ENCODE results near the gene PCAT6. TPM values are rescaled to one million over a fixed set of nuclear protein-coding genes. Genes with fewer than 3 reads are reported as not detected.

PCAT6 gene
- total RNA-seq, 4 donors from 2014 or later = not detected

- peaks cover 0 to 13% (median 5%) of the 10 kb centered on the region in 4 donors for H3K4me1 ChIP-seq
- H3K27me3 ChIP-seq = no peaks in the 10 kb centered on the region
- no peak overlapping the region for H3K4me3 ChIP-seq
- no peaks in the 10 kb centered on the region for H3K9me3 ChIP-seq
- 90% methylated on average over 8 of the region's 8 CpGs for WGBS
- no peak for DNase-seq (ENCODE audit: extremely low spot score)
- no peak overlapping the region for H3K27ac ChIP-seq (replicated peaks in 1 of 4)
- H3K36me3 ChIP-seq = no peaks in the 10 kb centered on the region
- TF ChIP-seq POLR2AphosphoS5 (IDR thresholded peaks at IDR 0.05) (no peak), EP300 (IDR thresholded peaks at IDR 0.05) (no peak), POLR2A (IDR thresholded peaks at IDR 0.05; ENCODE audit: low read depth) (no peak)
- intact Hi-C loops (cut with DNase I) = loop anchor here (5.0 kb wide), 1 partner anchor 522 kb away; no protein-coding TSS in a partner anchor
Observed at GRCh38 chr1:202854787-202855186, 44.0 kb downstream of the PCAT6 start.

DNA sequence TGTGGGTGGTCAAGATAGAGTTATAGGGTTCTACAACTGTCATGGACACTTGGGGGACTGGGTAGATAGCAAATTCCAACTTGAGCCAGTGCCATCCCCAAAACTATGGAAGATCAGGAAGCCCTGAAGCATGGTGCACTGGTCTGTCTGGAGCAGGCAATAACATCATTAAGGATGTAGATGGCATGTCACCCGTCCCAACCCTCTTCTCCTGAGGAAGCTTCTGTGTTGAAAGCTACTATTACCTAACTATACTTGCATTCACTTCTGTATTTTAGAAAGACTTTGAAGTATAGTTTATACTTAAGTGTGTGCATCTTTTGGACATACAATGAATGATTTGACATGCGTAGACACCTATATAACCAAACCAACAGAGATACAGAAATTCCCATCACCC, 45.3 kb downstream of the PCAT6 start:
- Histone ChIP-seq H3K9me3 (no peaks in the 10 kb centered on the region), H3K4me1 (peaks cover 4 to 19% (median 9%) of the 10 kb centered on the region in 4 donors), H3K36me3 (no peaks in the 10 kb centered on the region), H3K27ac (replicated peaks in 1 of 4) (no peak overlapping the region), H3K4me3 (no peak overlapping the region), H3K27me3 (no peaks in the 10 kb centered on the region)
- no peak for DNase-seq (ENCODE audit: extremely low spot score)
- 80% methylated on average over 2 of the region's 2 CpGs for WGBS
- intact Hi-C loops (cut with DNase I) = no loop called here
- TF ChIP-seq POLR2A (IDR thresholded peaks at IDR 0.05; ENCODE audit: low read depth) (no peak), EP300 (IDR thresholded peaks at IDR 0.05) (no peak), POLR2AphosphoS5 (IDR thresholded peaks at IDR 0.05) (no peak)
- TF ChIP-seq, protein P1, sequence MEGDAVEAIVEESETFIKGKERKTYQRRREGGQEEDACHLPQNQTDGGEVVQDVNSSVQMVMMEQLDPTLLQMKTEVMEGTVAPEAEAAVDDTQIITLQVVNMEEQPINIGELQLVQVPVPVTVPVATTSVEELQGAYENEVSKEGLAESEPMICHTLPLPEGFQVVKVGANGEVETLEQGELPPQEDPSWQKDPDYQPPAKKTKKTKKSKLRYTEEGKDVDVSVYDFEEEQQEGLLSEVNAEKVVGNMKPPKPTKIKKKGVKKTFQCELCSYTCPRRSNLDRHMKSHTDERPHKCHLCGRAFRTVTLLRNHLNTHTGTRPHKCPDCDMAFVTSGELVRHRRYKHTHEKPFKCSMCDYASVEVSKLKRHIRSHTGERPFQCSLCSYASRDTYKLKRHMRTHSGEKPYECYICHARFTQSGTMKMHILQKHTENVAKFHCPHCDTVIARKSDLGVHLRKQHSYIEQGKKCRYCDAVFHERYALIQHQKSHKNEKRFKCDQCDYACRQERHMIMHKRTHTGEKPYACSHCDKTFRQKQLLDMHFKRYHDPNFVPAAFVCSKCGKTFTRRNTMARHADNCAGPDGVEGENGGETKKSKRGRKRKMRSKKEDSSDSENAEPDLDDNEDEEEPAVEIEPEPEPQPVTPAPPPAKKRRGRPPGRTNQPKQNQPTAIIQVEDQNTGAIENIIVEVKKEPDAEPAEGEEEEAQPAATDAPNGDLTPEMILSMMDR (IDR thresholded peaks at IDR 0.05) = no peak

- intact Hi-C loops (cut with DNase I) = no loop called here
- no peaks in the 10 kb centered on the region for H3K9me3 ChIP-seq
- peaks cover 8 to 25% (median 13%) of the 10 kb centered on the region in 4 donors for H3K4me1 ChIP-seq
- DNase-seq (ENCODE audit: extremely low spot score) = no peak
- TF ChIP-seq EP300 (IDR thresholded peaks at IDR 0.05) (no peak), POLR2AphosphoS5 (IDR thresholded peaks at IDR 0.05) (no peak), POLR2A (IDR thresholded peaks at IDR 0.05; ENCODE audit: low read depth) (no peak)
- TF ChIP-seq, protein P1 (IDR thresholded peaks at IDR 0.05) = no peak
- no peaks in the 10 kb centered on the region for H3K36me3 ChIP-seq
- WGBS = 76% methylated on average over 4 of the region's 4 CpGs
- H3K27me3 ChIP-seq = no peaks in the 10 kb centered on the region
- H3K27ac ChIP-seq (replicated peaks in 1 of 4) = no peak overlapping the region
- H3K4me3 ChIP-seq = no peak overlapping the region
Observed at GRCh38 chr1:202857136-202857610, 46.4 kb downstream of the PCAT6 start.

- Histone ChIP-seq H3K4me1 (peaks cover 8 to 26% (median 17%) of the 10 kb centered on the region in 4 donors), H3K4me3 (no peak overlapping the region), H3K36me3 (no peaks in the 10 kb centered on the region), H3K27me3 (no peaks in the 10 kb centered on the region), H3K27ac (replicated peaks in 1 of 4) (peak overlapping the region in 3 of 4 donors; percentile 38 to 63 (median 56)), H3K9me3 (no peaks in the 10 kb centered on the region)
- TF ChIP-seq POLR2AphosphoS5 (IDR thresholded peaks at IDR 0.05) (peak; percentile 14 to 33), EP300 (IDR thresholded peaks at IDR 0.05) (no peak)
- DNase-seq (ENCODE audit: extremely low spot score) = no peak
- 38% methylated on average over 6 of the region's 6 CpGs for WGBS
- intact Hi-C loops (cut with DNase I) = no loop called here
Observed at GRCh38 chr1:202858331-202858730, 47.6 kb downstream of the PCAT6 start.

GRCh38 chr1:202858789-202859414, 48.1 kb downstream of the PCAT6 start:
- WGBS = 89% methylated on average over 9 of the region's 10 CpGs
- no peak overlapping the region for H3K4me3 ChIP-seq
- TF ChIP-seq, protein P1 (IDR thresholded peaks at IDR 0.05) = no peak
- TF ChIP-seq POLR2A (IDR thresholded peaks at IDR 0.05; ENCODE audit: low read depth) = no peak
- TF ChIP-seq EP300 (IDR thresholded peaks at IDR 0.05) = no peak
- TF ChIP-seq POLR2AphosphoS5 (IDR thresholded peaks at IDR 0.05) = no peak
- peak overlapping the region in 3 of 4 donors; percentile 38 to 63 (median 56) for H3K27ac ChIP-seq (replicated peaks in 1 of 4)
- H3K4me1 ChIP-seq = peaks cover 8 to 26% (median 17%) of the 10 kb centered on the region in 4 donors
- no peak for DNase-seq (ENCODE audit: extremely low spot score)
- H3K36me3 ChIP-seq = no peaks in the 10 kb centered on the region
- intact Hi-C loops (cut with DNase I) = no loop called here
- H3K9me3 ChIP-seq = no peaks in the 10 kb centered on the region
- no peaks in the 10 kb centered on the region for H3K27me3 ChIP-seq
